Fibroblast of mammary gland (primary cell): ENCODE results near the gene FAM227B.
A peak's percentile ranks its signal among the peaks of the same experiment; 100 is the strongest.

Experiments
- DNase-seq: peaks from one replicate; pipeline ENCODE4 v3.0.0-alpha.2; 2010; ENCODE audit warnings: low read depth
- H3K4me3 ChIP-seq: 2 replicates; pipeline ENCODE4 v1.5.1; 2011; ENCODE audit warnings: low read depth, mild to moderate bottlenecking, low read length, moderate library complexity; ENCODE audit not compliant: control insufficient read depth
- TF ChIP-seq, protein P1 (sequence below): conservative IDR thresholded peaks from 2 replicates; pipeline ENCODE4 v1.5.1; 2011; ENCODE audit warnings: low read depth, low read length, inconsistent platforms; ENCODE audit not compliant: control insufficient read depth, insufficient read depth

The FAM227B gene

DNA sequence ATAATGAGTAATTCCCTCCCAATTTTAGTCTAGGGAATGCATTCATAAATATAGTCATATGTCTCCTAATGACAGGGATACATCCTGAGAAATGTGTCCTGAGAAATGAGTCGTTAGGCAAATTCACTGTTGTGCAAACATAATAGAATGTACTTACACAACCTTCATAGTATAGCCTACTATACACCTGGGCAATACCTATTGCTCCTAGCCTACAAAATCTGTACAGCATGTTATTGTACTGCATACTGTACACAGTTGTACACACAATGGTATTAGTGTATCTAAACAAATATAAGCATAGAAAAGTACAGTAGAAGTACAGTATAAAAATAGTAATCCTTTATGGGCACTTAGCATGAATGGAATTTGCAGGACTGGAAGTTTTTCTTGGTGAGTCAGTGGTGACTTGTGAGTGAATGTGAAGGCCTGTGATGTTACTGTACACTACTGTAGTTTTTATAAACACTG, 6.8 kb upstream of the FAM227B start:
- peak; percentile 73 for DNase-seq
- no peak overlapping the region for H3K4me3 ChIP-seq
- TF ChIP-seq, protein P1, sequence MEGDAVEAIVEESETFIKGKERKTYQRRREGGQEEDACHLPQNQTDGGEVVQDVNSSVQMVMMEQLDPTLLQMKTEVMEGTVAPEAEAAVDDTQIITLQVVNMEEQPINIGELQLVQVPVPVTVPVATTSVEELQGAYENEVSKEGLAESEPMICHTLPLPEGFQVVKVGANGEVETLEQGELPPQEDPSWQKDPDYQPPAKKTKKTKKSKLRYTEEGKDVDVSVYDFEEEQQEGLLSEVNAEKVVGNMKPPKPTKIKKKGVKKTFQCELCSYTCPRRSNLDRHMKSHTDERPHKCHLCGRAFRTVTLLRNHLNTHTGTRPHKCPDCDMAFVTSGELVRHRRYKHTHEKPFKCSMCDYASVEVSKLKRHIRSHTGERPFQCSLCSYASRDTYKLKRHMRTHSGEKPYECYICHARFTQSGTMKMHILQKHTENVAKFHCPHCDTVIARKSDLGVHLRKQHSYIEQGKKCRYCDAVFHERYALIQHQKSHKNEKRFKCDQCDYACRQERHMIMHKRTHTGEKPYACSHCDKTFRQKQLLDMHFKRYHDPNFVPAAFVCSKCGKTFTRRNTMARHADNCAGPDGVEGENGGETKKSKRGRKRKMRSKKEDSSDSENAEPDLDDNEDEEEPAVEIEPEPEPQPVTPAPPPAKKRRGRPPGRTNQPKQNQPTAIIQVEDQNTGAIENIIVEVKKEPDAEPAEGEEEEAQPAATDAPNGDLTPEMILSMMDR, result no peak

DNA sequence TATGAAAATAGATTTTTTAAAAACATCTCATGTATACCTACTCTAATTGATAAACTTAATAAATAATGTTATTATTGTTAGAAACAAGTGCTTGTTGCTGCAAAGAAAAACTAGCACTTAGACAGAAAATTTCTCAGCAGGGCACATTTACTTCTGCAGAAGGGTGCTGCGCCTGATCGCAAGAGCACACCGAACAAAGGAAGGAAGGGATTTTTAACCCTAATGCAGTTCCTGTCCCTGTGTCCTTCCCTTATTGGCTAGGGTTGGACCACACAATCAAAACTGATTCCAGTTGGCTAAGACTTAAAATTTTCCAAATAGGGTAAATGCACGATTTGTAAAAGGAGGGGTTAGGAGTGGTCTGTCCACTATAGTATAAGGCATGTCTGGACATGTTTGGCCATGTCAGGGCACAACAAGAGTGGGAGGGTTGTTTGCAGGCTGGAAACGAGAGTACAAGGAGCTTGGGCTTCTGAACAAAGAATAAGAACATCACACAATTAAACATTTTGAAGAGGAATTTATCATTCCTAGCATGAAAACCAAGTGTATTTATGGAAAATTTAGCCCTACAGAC, 4.9 kb upstream of the FAM227B start:
- TF ChIP-seq, protein P1, result no peak

DNA sequence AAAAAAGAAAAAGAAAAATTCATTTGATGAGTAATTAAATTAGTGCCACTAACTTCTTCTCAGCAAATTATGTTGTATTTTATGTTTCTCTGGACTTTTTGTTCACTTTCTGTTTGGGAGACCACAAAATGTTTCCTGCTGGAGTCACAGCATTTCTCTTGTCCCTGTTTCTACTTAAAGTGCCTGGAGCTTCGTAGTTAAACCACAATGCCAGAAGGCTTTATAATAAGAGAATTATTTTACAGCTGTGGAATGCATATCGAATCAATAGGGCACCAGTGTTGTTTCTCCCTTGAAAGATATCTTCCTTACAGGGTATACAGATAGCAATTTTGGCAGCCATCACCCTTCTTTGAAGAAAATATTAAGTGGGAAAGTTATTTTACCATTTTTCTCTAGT, 3.4 kb upstream of the FAM227B start:
- TF ChIP-seq, protein P1, result no peak
- DNase-seq, result peak; percentile 72

More for the DNA sequence above, 4.9 kb upstream of the FAM227B start:
- H3K4me3 ChIP-seq, result no peak overlapping the region
- peak; percentile 39 for DNase-seq

DNA sequence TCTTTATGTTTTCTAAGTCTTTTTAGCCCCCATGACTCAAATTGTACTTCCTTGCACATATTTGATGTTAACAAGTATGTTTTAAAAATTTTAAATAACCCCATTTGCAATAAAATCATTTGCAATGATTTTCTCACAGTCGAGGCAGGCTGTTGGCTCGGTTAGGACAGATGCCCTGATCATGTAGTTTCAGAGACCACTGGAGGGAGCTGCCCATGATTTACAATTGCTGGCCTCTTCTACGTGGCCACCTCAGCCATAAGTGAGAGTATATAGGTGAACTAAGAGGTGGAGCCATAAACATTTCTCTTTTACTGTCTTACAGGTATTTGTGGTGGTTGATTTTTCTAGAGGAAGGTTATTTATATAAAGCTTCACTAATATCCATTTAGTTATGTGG, 1.9 kb upstream of the FAM227B start:
- TF ChIP-seq, protein P1, result peak; percentile 31
- DNase-seq, result peak; percentile 56
- H3K4me3 ChIP-seq, result peak overlapping the region; percentile 71

More for the DNA sequence above, 3.4 kb upstream of the FAM227B start:
- H3K4me3 ChIP-seq, result no peak overlapping the region

DNA sequence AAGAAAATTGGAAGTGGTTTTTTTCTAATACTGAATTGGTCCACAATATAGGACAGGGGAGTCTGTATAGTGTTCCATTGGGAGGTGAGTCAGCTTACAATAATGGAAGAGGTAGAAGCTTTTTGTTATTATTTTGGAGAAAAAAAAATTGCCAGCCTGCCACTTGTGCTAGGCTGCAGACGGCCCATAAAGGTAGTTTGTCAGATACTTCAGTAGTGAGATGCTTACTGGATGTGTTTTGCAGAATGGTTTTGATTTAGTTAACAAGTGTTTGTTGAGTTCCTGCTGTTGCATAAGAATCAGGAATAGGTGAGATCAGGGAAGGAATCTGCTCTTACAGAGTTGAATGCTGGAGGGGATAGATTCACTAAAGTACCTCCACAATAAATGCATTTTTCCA, 1.3 kb upstream of the FAM227B start:
- peak; percentile 35 for DNase-seq
- TF ChIP-seq, protein P1, result no peak
- peak overlapping the region; percentile 71 for H3K4me3 ChIP-seq

DNA sequence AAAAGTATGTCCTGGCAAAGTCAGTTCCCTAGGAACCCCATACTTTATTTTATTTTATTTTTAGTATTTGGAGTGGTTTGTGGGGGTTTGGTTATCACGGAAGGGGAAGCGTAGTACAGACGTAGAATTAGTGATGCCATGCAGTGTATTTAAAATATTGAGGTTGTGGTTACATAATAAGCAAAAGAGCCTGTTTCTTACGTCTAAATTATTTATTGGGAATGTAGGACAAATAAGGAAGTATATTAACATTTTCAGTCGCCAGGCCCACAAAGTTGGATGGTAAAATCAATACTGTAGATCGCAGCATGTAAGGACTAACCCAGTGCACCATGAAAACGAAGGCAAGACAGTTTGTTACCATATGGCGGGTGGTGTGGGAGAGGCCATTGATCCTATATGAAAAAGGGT, 788 bp upstream of the FAM227B start:
- H3K4me3 ChIP-seq, result peak overlapping the region; percentile 71
- TF ChIP-seq, protein P1, result no peak
- no peak for DNase-seq
